ENCODE data around the gene CCDC116.

GRCh38 chr22:21657360-21658032 lies 24.9 kb downstream of the CCDC116 start:
- TF ChIP-seq CTCF (IDR thresholded peaks at IDR 0.05; ENCODE audit: low read length) (peak; percentile 32; the same call in 1 of the 2 replicates), EZH2 (optimal IDR thresholded peaks at IDR 0.05; ENCODE audit: low read depth, low read length) (no peak)

All from MM.1S (cell line).